ENCODE data around the gene ADAM22.
A peak's percentile ranks its signal among the peaks of the same experiment; 100 is the strongest.

Gene ADAM22

GRCh38 chr7:88206254-88206653 is 272.2 kb downstream of the ADAM22 start:
- in situ Hi-C loops (cut with HindIII; ENCODE audit: low pct_unique_long_range_greater_than_20kb, low sequenced_read_pairs), result no loop called here
- no peak for TF ChIP-seq JUND (IDR thresholded peaks at IDR 0.05; ENCODE audit: low read depth)
- no peak for DNase-seq (ENCODE audit: low read depth in 1 of 2, low spot score in 1 of 2)

GRCh38 chr7:88208521-88208920 is 274.5 kb downstream of the ADAM22 start:
- in situ Hi-C loops (cut with HindIII; ENCODE audit: low pct_unique_long_range_greater_than_20kb, low sequenced_read_pairs), result no loop called here
- TF ChIP-seq JUND (IDR thresholded peaks at IDR 0.05; ENCODE audit: low read depth), result no peak
- DNase-seq (ENCODE audit: low read depth in 1 of 2, low spot score in 1 of 2), result no peak

- TF ChIP-seq JUND (IDR thresholded peaks at IDR 0.05; ENCODE audit: low read depth), result no peak
- in situ Hi-C loops (cut with HindIII; ENCODE audit: low pct_unique_long_range_greater_than_20kb, low sequenced_read_pairs), result no loop called here
- DNase-seq (ENCODE audit: low read depth in 1 of 2, low spot score in 1 of 2), result no peak
These were observed 278.9 kb downstream of the ADAM22 start for GRCh38 chr7:88212918-88213317.

- DNase-seq (ENCODE audit: low read depth in 1 of 2, low spot score in 1 of 2), result no peak
- no peak for TF ChIP-seq JUND (IDR thresholded peaks at IDR 0.05; ENCODE audit: low read depth)
- in situ Hi-C loops (cut with HindIII; ENCODE audit: low pct_unique_long_range_greater_than_20kb, low sequenced_read_pairs), result no loop called here
These were observed 280.4 kb downstream of the ADAM22 start for GRCh38 chr7:88214456-88214855.

- DNase-seq (ENCODE audit: low read depth in 1 of 2, low spot score in 1 of 2), result no peak
- no peak for TF ChIP-seq JUND (IDR thresholded peaks at IDR 0.05; ENCODE audit: low read depth)
- in situ Hi-C loops (cut with HindIII; ENCODE audit: low pct_unique_long_range_greater_than_20kb, low sequenced_read_pairs), result no loop called here
These were observed 281.2 kb downstream of the ADAM22 start for GRCh38 chr7:88215295-88215694.

- no peak for DNase-seq (ENCODE audit: low read depth in 1 of 2, low spot score in 1 of 2)
- TF ChIP-seq JUND (IDR thresholded peaks at IDR 0.05; ENCODE audit: low read depth), result no peak
- in situ Hi-C loops (cut with HindIII; ENCODE audit: low pct_unique_long_range_greater_than_20kb, low sequenced_read_pairs), result no loop called here
These were observed 282.2 kb downstream of the ADAM22 start for GRCh38 chr7:88216276-88216675.

- no peak for TF ChIP-seq JUND (IDR thresholded peaks at IDR 0.05; ENCODE audit: low read depth)
- peak in 1 of 2 experiments; percentile 20 for DNase-seq (ENCODE audit: low read depth in 1 of 2, low spot score in 1 of 2)
- in situ Hi-C loops (cut with HindIII; ENCODE audit: low pct_unique_long_range_greater_than_20kb, low sequenced_read_pairs), result no loop called here
These were observed 283.8 kb downstream of the ADAM22 start for GRCh38 chr7:88217675-88218428.

GRCh38 chr7:88218429-88218745 is 284.3 kb downstream of the ADAM22 start:
- in situ Hi-C loops (cut with HindIII; ENCODE audit: low pct_unique_long_range_greater_than_20kb, low sequenced_read_pairs), result no loop called here
- no peak for DNase-seq (ENCODE audit: low read depth in 1 of 2, low spot score in 1 of 2)
- no peak for TF ChIP-seq JUND (IDR thresholded peaks at IDR 0.05; ENCODE audit: low read depth)

GRCh38 chr7:88218836-88219605 is 285.0 kb downstream of the ADAM22 start:
- no peak for TF ChIP-seq JUND (IDR thresholded peaks at IDR 0.05; ENCODE audit: low read depth)
- peak in 1 of 2 experiments; percentile 36 for DNase-seq (ENCODE audit: low read depth in 1 of 2, low spot score in 1 of 2)
- in situ Hi-C loops (cut with HindIII; ENCODE audit: low pct_unique_long_range_greater_than_20kb, low sequenced_read_pairs), result no loop called here

GRCh38 chr7:88219781-88220747 is 286.0 kb downstream of the ADAM22 start, which contains the start of gene SRI:
TSS of gene SRI (minus strand) at chr7:88220038. CDS start at chr7:88220026, 12 bp downstream.
- TF ChIP-seq JUND (IDR thresholded peaks at IDR 0.05; ENCODE audit: low read depth), result no peak
- DNase-seq (ENCODE audit: low read depth in 1 of 2, low spot score in 1 of 2), result peak; percentile 51 to 87
- in situ Hi-C loops (cut with HindIII; ENCODE audit: low pct_unique_long_range_greater_than_20kb, low sequenced_read_pairs), result no loop called here

GRCh38 chr7:88223265-88223664 is 289.2 kb downstream of the ADAM22 start:
- no peak for TF ChIP-seq JUND (IDR thresholded peaks at IDR 0.05; ENCODE audit: low read depth)
- in situ Hi-C loops (cut with HindIII; ENCODE audit: low pct_unique_long_range_greater_than_20kb, low sequenced_read_pairs), result no loop called here
- no peak for DNase-seq (ENCODE audit: low read depth in 1 of 2, low spot score in 1 of 2)

GRCh38 chr7:88224601-88225275 is 290.7 kb downstream of the ADAM22 start:
- no peak for TF ChIP-seq JUND (IDR thresholded peaks at IDR 0.05; ENCODE audit: low read depth)
- DNase-seq (ENCODE audit: low read depth in 1 of 2, low spot score in 1 of 2), result no peak
- in situ Hi-C loops (cut with HindIII; ENCODE audit: low pct_unique_long_range_greater_than_20kb, low sequenced_read_pairs), result no loop called here
